Activated CD8-positive, alpha-beta memory T cell treated with anti-CD3 and anti-CD28 coated beads, Interleukin-2, amount 10 ng/mL, durations not matched to agents 7 days and 5 days (primary cell): ENCODE measurements around the gene DLGAP1. TPM values are rescaled to one million over a fixed set of nuclear protein-coding genes. Genes with fewer than 3 reads are reported as not detected.
"Not testable (repeated sequence)": the region's sequence is repeated elsewhere in the genome, so short reads cannot be mapped to it uniquely, and the experiment has no call there.

Experiments
- ATAC-seq: fragments of 150-1000 bp; cut with Tn5 transposase; one replicate; pipeline ENCODE4 v1.10.0; 2021; ENCODE audit warnings: moderate library complexity
- CTCF ChIA-PET: fragments of 350-600 bp; sonication (Branson Sonifier 250); formaldehyde crosslinking; loops from one replicate; lab custom pipeline; 2021; ENCODE audit warnings: antibody characterized with exemption; lab: Charles Lee
- DNase-seq: peaks from one replicate; pipeline ENCODE4 v3.0.0-alpha.2; 2020
- H3K27ac Mint-ChIP-seq: one replicate; pipeline ENCODE4 v1.8.0; 2021; ENCODE audit warnings: mild to moderate bottlenecking, mixed read lengths
- H3K27me3 Mint-ChIP-seq: one replicate; pipeline ENCODE4 v1.8.0; 2021; ENCODE audit warnings: mixed read lengths
- H3K36me3 Mint-ChIP-seq: one replicate; pipeline ENCODE4 v1.8.0; 2021; ENCODE audit warnings: mild to moderate bottlenecking, mixed read lengths
- H3K4me1 Mint-ChIP-seq: one replicate; pipeline ENCODE4 v1.8.0; 2021; ENCODE audit warnings: mixed read lengths
- H3K4me3 Mint-ChIP-seq: one replicate; pipeline ENCODE4 v1.8.0; 2021; ENCODE audit warnings: mild to moderate bottlenecking, moderate library complexity, mixed read lengths
- H3K9me3 Mint-ChIP-seq: one replicate; pipeline ENCODE4 v1.8.0; 2022; ENCODE audit warnings: low read depth, mixed read lengths
- total RNA-seq, 2 experiments: library from RNA; stranded (reverse); gene quantifications; one replicate each; pipeline ENCODE4 v1.2.3, GENCODE V29; 2021

The DLGAP1 gene
- total RNA-seq, 2 experiments from 2014 or later = not detected

DNA sequence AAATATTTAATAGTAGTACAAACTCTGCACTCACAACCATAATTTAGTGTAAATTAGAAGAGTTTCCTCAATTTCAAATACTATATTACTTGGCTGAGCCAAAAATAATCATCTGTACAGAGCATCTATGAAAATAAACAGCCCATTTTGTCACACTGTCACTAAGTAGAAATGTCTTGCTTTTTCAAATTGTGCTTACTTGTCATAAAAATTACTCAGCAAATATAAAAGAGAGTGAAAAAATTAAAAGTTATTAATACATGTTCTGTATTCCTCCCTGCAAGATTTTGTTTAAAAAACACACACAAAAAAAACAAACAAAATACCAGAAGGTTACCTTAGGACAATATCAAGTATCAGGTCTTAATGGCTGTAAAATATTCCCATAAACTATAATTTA is 155.7 kb downstream of the DLGAP1 start:
- Mint-ChIP-seq H3K36me3 (no peaks in the 10 kb centered on the region), H3K4me1 (no peaks in the 10 kb centered on the region), H3K9me3 (peaks cover 3% of the 10 kb centered on the region), H3K4me3 (no peak overlapping the region), H3K27me3 (no peaks in the 10 kb centered on the region), H3K27ac (no peak overlapping the region)
- CTCF ChIA-PET = no interaction called here
- DNase-seq (no peak), ATAC-seq (no peak)

DNA sequence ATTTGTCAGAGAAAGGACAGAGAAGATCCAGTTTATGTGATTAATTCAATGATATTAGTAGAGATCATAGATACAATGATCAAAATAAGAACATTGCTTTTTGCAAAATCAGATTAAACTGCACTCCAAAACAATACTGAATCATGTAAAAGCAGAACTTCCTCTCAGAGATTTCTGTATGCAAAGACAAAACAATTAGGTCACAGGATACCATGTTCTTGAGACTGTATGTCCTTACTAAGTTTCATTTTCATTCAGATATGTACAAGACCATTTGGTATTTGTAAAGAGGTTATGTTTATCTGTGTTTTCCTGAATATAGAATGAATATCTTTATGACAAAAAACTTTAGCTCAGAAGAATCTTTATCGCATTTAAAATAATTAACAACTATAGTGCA is 161.8 kb downstream of the DLGAP1 start:
- no peaks in the 10 kb centered on the region for H3K4me1 Mint-ChIP-seq
- DNase-seq (no peak), ATAC-seq (no peak)
- CTCF ChIA-PET = no interaction called here
- H3K27me3 Mint-ChIP-seq = no peaks in the 10 kb centered on the region
- H3K4me3 Mint-ChIP-seq = no peak overlapping the region
- H3K27ac Mint-ChIP-seq = no peak overlapping the region
- H3K36me3 Mint-ChIP-seq = no peaks in the 10 kb centered on the region
- H3K9me3 Mint-ChIP-seq = no peaks in the 10 kb centered on the region

- Mint-ChIP-seq H3K4me3 (no peak overlapping the region), H3K36me3 (no peaks in the 10 kb centered on the region), H3K9me3 (no peaks in the 10 kb centered on the region), H3K27me3 (no peaks in the 10 kb centered on the region), H3K4me1 (no peaks in the 10 kb centered on the region), H3K27ac (no peak overlapping the region)
- ATAC-seq (no peak), DNase-seq (no peak)
- CTCF ChIA-PET = no interaction called here
These were observed 162.4 kb downstream of the DLGAP1 start for GRCh38 chr18:4292696-4293095.

GRCh38 chr18:4287340-4287739 is 167.8 kb downstream of the DLGAP1 start:
- H3K9me3 Mint-ChIP-seq, H3K4me1 Mint-ChIP-seq, CTCF ChIA-PET, ATAC-seq, H3K4me3 Mint-ChIP-seq, H3K27ac Mint-ChIP-seq, H3K36me3 Mint-ChIP-seq, H3K27me3 Mint-ChIP-seq, DNase-seq: not testable (repeated sequence)

GRCh38 chr18:4286256-4286655 is 168.9 kb downstream of the DLGAP1 start:
- H3K4me1 Mint-ChIP-seq = no peaks in the 10 kb centered on the region
- ATAC-seq (no peak), DNase-seq (no peak)
- H3K4me3 Mint-ChIP-seq = no peak overlapping the region
- H3K9me3 Mint-ChIP-seq = peaks cover 8% of the 10 kb centered on the region
- H3K27me3 Mint-ChIP-seq = no peaks in the 10 kb centered on the region
- CTCF ChIA-PET = no interaction called here
- no peaks in the 10 kb centered on the region for H3K36me3 Mint-ChIP-seq
- H3K27ac Mint-ChIP-seq = no peak overlapping the region

GRCh38 chr18:4285525-4285924 is 169.6 kb downstream of the DLGAP1 start:
- CTCF ChIA-PET = no interaction called here
- Mint-ChIP-seq H3K27me3 (no peaks in the 10 kb centered on the region), H3K36me3 (no peaks in the 10 kb centered on the region), H3K27ac (no peak overlapping the region), H3K4me3 (no peak overlapping the region), H3K9me3 (peaks cover 8% of the 10 kb centered on the region), H3K4me1 (no peaks in the 10 kb centered on the region)
- no peak for DNase-seq
- no peak for ATAC-seq

- Mint-ChIP-seq H3K36me3 (no peaks in the 10 kb centered on the region), H3K27me3 (no peaks in the 10 kb centered on the region), H3K4me3 (no peak overlapping the region), H3K4me1 (no peaks in the 10 kb centered on the region), H3K27ac (no peak overlapping the region), H3K9me3 (peaks cover 8% of the 10 kb centered on the region)
- ATAC-seq (no peak), DNase-seq (no peak)
- CTCF ChIA-PET = no interaction called here
These were observed 170.6 kb downstream of the DLGAP1 start for GRCh38 chr18:4284528-4284927.

- ATAC-seq = no peak
- CTCF ChIA-PET = no interaction called here
- no peaks in the 10 kb centered on the region for H3K36me3 Mint-ChIP-seq
- H3K27ac Mint-ChIP-seq = no peak overlapping the region
- peaks cover 8% of the 10 kb centered on the region for H3K9me3 Mint-ChIP-seq
- H3K27me3 Mint-ChIP-seq = no peaks in the 10 kb centered on the region
- no peak overlapping the region for H3K4me3 Mint-ChIP-seq
- DNase-seq = no peak
- H3K4me1 Mint-ChIP-seq = no peaks in the 10 kb centered on the region
These were observed 171.3 kb downstream of the DLGAP1 start for GRCh38 chr18:4283746-4284291.

GRCh38 chr18:4282954-4283353 is 172.2 kb downstream of the DLGAP1 start:
- Mint-ChIP-seq H3K4me1 (no peaks in the 10 kb centered on the region), H3K9me3 (peaks cover 8% of the 10 kb centered on the region), H3K27me3 (no peaks in the 10 kb centered on the region), H3K27ac (no peak overlapping the region), H3K36me3 (no peaks in the 10 kb centered on the region), H3K4me3 (no peak overlapping the region)
- CTCF ChIA-PET = no interaction called here
- no peak for DNase-seq
- no peak for ATAC-seq

DNA sequence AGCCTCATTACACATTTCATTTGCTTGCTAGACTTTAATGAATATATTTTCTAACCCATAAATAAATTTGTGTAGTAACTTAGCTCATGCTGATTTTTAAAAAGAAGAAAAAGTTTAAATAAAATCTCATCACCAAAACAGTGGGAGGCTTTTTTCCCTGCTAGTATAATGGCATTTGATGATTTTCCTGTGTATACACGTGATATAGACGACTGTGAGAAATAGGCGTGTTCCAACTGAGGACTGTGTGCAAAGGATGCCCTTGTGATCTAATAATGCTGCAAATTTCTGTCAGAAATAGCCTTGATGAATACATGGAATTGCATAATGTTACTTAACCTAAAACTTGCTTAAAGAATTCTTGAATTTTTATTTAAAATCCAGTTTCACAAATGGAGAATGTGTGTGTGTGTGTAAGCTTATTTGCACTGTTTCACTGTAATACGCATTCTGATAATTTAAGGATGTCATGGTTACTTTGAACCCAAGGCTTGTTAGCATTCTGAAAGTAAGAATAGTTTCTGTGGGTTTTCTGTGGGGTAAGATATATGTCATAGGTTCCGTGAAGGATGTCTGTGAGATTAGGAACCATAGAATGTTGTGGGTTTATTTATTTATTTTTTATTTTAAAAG is 178.0 kb downstream of the DLGAP1 start:
- Mint-ChIP-seq H3K36me3 (no peaks in the 10 kb centered on the region), H3K27me3 (no peaks in the 10 kb centered on the region), H3K9me3 (no peaks in the 10 kb centered on the region), H3K4me1 (no peaks in the 10 kb centered on the region), H3K4me3 (no peak overlapping the region), H3K27ac (no peak overlapping the region)
- DNase-seq (no peak), ATAC-seq (peak; percentile 23)
- CTCF ChIA-PET = no interaction called here

DNA sequence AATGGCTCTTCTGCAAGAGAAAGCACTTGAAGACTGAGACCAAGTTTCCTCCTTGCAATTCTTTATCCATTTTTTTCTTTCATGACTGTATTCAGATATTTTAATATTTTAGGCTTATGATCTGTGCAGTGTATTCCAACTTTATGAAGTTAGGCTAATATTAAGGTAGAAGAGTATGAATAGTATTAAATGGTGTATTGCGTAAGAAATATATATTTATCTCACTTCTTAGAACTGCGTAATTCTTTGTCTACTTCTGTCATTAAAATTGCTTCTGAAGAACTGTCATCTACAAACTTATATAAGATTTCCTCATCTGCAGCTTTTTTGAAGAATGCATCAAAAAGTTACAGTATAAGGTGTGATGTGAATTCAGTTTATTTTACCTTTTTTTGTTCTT is 183.2 kb downstream of the DLGAP1 start:
- ATAC-seq (no peak), DNase-seq (no peak)
- Mint-ChIP-seq H3K27ac (no peak overlapping the region), H3K36me3 (no peaks in the 10 kb centered on the region), H3K4me1 (no peaks in the 10 kb centered on the region), H3K27me3 (no peaks in the 10 kb centered on the region), H3K9me3 (no peaks in the 10 kb centered on the region), H3K4me3 (no peak overlapping the region)
- CTCF ChIA-PET = no interaction called here

DNA sequence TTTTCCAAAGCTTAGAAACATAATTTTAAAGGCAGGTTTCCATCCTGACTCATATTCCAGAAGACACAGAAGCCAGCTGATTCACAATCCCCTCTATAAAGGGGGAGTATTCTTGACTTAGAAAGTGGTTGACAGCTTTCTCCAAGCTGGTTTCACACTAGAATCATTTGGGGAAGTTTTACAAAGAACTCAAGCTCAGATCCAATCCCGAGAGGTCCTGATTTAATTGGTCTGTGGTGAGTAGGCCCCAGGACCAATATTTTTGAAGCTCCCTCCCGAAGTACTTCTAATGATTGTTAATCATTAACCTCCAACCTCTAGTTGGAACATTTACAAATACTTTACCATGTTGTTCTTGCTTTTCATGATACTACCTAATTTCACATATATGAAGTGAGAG is 184.1 kb downstream of the DLGAP1 start:
- no peak overlapping the region for H3K27ac Mint-ChIP-seq
- CTCF ChIA-PET = no interaction called here
- no peak for DNase-seq
- peaks cover 5% of the 10 kb centered on the region for H3K9me3 Mint-ChIP-seq
- ATAC-seq = no peak
- H3K36me3 Mint-ChIP-seq = no peaks in the 10 kb centered on the region
- no peaks in the 10 kb centered on the region for H3K4me1 Mint-ChIP-seq
- H3K4me3 Mint-ChIP-seq = no peak overlapping the region
- no peaks in the 10 kb centered on the region for H3K27me3 Mint-ChIP-seq

- H3K27me3 Mint-ChIP-seq = no peaks in the 10 kb centered on the region
- no peak for DNase-seq
- CTCF ChIA-PET = no interaction called here
- H3K9me3 Mint-ChIP-seq = peaks cover 5% of the 10 kb centered on the region
- H3K4me3 Mint-ChIP-seq = no peak overlapping the region
- H3K27ac Mint-ChIP-seq = no peak overlapping the region
- no peaks in the 10 kb centered on the region for H3K4me1 Mint-ChIP-seq
- H3K36me3 Mint-ChIP-seq = no peaks in the 10 kb centered on the region
- no peak for ATAC-seq
These were observed 185.1 kb downstream of the DLGAP1 start for GRCh38 chr18:4270016-4270415.

DNA sequence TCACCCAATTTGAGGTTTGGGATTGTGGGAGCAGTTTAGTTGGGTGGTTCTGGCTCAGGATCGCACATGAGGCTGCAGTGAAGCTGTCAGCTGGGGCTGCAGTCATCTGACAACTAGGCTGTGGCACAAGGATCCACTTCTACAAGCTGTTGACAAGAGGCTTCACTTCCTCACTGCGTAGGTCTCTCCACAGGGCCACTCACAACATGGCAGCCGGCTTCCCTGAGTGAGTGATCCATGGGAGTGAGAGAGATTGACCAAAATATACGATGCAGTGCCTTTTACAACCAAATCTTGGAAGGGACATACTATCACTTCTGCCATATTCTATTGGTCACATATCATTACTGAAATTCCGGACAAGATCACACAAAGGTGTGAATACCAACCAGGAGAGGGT is 187.5 kb downstream of the DLGAP1 start:
- CTCF ChIA-PET = no interaction called here
- no peak for DNase-seq
- Mint-ChIP-seq H3K27ac (no peak overlapping the region), H3K4me1 (no peaks in the 10 kb centered on the region), H3K27me3 (no peaks in the 10 kb centered on the region), H3K36me3 (no peaks in the 10 kb centered on the region), H3K4me3 (no peak overlapping the region), H3K9me3 (peaks cover 5% of the 10 kb centered on the region)
- no peak for ATAC-seq
